GM23248 (cell line): Measurements from ENCODE around the gene C9. TPM values are rescaled to one million over a fixed set of nuclear protein-coding genes. Genes with fewer than 3 reads are reported as not detected.

Experiments
- DNase-seq: peaks from one replicate; pipeline ENCODE4 v3.0.0-alpha.2; 2015
- H2AFZ ChIP-seq: fragments of 200-600 bp; sonication (generic); 2 replicates; pipeline ENCODE4 v1.6.1; 2016; ENCODE audit warnings: antibody characterized with exemption
- H3F3A ChIP-seq: fragments of 200-600 bp; sonication (generic); 2 replicates; pipeline ENCODE4 v1.6.1; 2016; ENCODE audit warnings: mild to moderate bottlenecking, antibody characterized with exemption, mixed run types; ENCODE audit not compliant: insufficient read depth
- H3K27ac ChIP-seq: fragments of 200-600 bp; sonication (generic); 2 replicates; pipeline ENCODE4 v1.5.1; 2016; ENCODE audit warnings: mild to moderate bottlenecking
- H3K27me3 ChIP-seq: fragments of 200-600 bp; sonication (generic); replicated peaks from 2 replicates; pipeline ENCODE4 v1.6.1; 2016; ENCODE audit warnings: mild to moderate bottlenecking; ENCODE audit not compliant: insufficient read depth
- H3K36me3 ChIP-seq: fragments of 200-600 bp; sonication (generic); 2 replicates; pipeline ENCODE4 v1.6.1; 2016; ENCODE audit warnings: low read depth, mild to moderate bottlenecking
- H3K4me1 ChIP-seq: fragments of 200-600 bp; sonication (generic); 2 replicates; pipeline ENCODE4 v1.6.1; 2016; ENCODE audit warnings: mild to moderate bottlenecking; ENCODE audit not compliant: insufficient read depth
- H3K4me2 ChIP-seq: fragments of 200-600 bp; sonication (generic); one replicate; pipeline ENCODE4 v1.6.1; 2016; ENCODE audit warnings: mild to moderate bottlenecking; ENCODE audit not compliant: unreplicated experiment
- H3K4me3 ChIP-seq: fragments of 200-600 bp; sonication (generic); 2 replicates; pipeline ENCODE4 v1.5.1; 2016; ENCODE audit warnings: mild to moderate bottlenecking
- H3K79me2 ChIP-seq: fragments of 200-600 bp; sonication (generic); 2 replicates; pipeline ENCODE4 v1.6.1; 2016; ENCODE audit warnings: mild to moderate bottlenecking; ENCODE audit not compliant: insufficient read depth
- H3K9ac ChIP-seq: fragments of 200-600 bp; sonication (generic); 2 replicates; pipeline ENCODE4 v1.6.1; 2016; ENCODE audit warnings: mild to moderate bottlenecking
- H3K9me2 ChIP-seq: fragments of 200-600 bp; sonication (generic); 2 replicates; pipeline ENCODE4 v1.6.1; 2016; ENCODE audit warnings: mixed run types, mild to moderate bottlenecking, moderate library complexity; ENCODE audit not compliant: insufficient read depth
- H3K9me3 ChIP-seq: fragments of 200-600 bp; sonication (generic); one replicate; pipeline ENCODE4 v1.6.1; 2017; ENCODE audit warnings: low read depth
- H4K20me1 ChIP-seq: fragments of 200-600 bp; sonication (generic); 2 replicates; pipeline ENCODE4 v1.6.0; 2016; ENCODE audit not compliant: insufficient read depth
- EZH2 ChIP-seq: fragments of 200-600 bp; sonication (generic); IDR thresholded peaks from 2 replicates; pipeline ENCODE4 v1.6.1; 2018; ENCODE audit warnings: antibody characterized with exemption, mild to moderate bottlenecking; ENCODE audit not compliant: insufficient read depth, poor library complexity, severe bottlenecking
- EZH2phosphoT487 ChIP-seq: fragments of 200-600 bp; sonication (generic); IDR thresholded peaks from 2 replicates; pipeline ENCODE4 v1.6.1; 2018; ENCODE audit warnings: antibody characterized with exemption, moderate library complexity, mild to moderate bottlenecking, low read depth; ENCODE audit not compliant: insufficient read depth
- WGBS, 2 experiments: methylation state at CpG; one replicate each; pipeline ENCODE4 v1.1.6; 2015 to 2017; ENCODE audit warnings: low lambda C conversion rate in 2 of 2, low coverage in 1 of 2; ENCODE audit errors: missing lambda C conversion rate in 2 of 2; 5-methylcytosine and 5-hydroxymethylcytosine counted together
- in situ Hi-C: fragments of 300-500 bp; cut with MboI; formaldehyde crosslinking; loops from 2 replicates; pipeline ENCODE4 v1.15.0; 2020
- polyA plus RNA-seq: library from polyadenylated mRNA; unstranded; fragments of >200 nt; fragmentation: Nextera tagmentation; extraction: Ambion mirVana; gene quantifications from 2 replicates; pipeline ENCODE4 v1.2.1, GENCODE V29; 2016
- total RNA-seq: library from RNA; depleted of rRNA; stranded (reverse); fragments of >200 nt; shearing (Covaris generic); gene quantifications from 2 replicates; pipeline ENCODE4 v1.2.3, GENCODE V29; 2014

C9 gene
- total and polyA plus RNA-seq, 2 experiments from 2014 or later, result not detected

DNA sequence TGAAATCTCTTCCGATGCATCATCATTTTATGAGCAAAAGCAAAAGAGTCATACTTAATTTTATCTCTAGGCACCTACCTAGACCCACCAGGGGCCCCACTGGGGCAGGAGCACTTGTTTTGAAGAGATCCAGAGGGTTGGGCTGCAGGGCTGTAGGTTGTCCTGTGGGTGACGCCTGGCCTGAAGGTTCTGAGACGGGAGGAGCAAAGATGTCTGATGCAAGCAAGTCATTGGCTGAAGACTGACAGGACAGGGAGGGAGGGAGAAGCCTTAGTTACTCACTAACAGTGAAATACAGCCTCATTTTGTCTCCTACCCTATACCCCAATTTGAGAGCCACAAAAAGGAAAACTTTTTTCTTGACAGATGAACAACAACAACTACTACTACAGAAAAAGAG is 17.1 kb upstream of the C9 start:
- TF ChIP-seq EZH2 (no peak), EZH2phosphoT487 (no peak)
- no peaks in the 10 kb centered on the region for H3K9me2 ChIP-seq
- no peaks in the 10 kb centered on the region for H3K9me3 ChIP-seq
- H3K36me3 ChIP-seq, result peaks cover 98% of the 10 kb centered on the region
- H3F3A ChIP-seq, result peaks cover 99% of the 10 kb centered on the region
- peak overlapping the region; percentile 43 for H3K27ac ChIP-seq
- H3K79me2 ChIP-seq, result peaks cover 79% of the 10 kb centered on the region
- no peaks in the 10 kb centered on the region; the same call in 1 of the 2 replicates for H3K4me1 ChIP-seq
- DNase-seq, result peak; percentile 37
- in situ Hi-C loops, result no loop called here
- H3K4me3 ChIP-seq, result no peak overlapping the region
- H3K27me3 ChIP-seq, result no peaks in the 10 kb centered on the region
- no peaks in the 10 kb centered on the region for H4K20me1 ChIP-seq
- H3K9ac ChIP-seq, result no peak overlapping the region
- no peak overlapping the region for H3K4me2 ChIP-seq
- H2AFZ ChIP-seq, result no peak overlapping the region
- WGBS, 2 experiments, result 89 to 100% methylated on average over 3 of the region's 3 CpGs

GRCh38 chr5:39379693-39380092 is 15.4 kb upstream of the C9 start:
- H3K4me1 ChIP-seq, result no peaks in the 10 kb centered on the region; the same call in 1 of the 2 replicates
- H3F3A ChIP-seq, result peaks cover 97% of the 10 kb centered on the region
- H3K4me2 ChIP-seq, result no peak overlapping the region
- peaks cover 98% of the 10 kb centered on the region for H3K36me3 ChIP-seq
- TF ChIP-seq EZH2phosphoT487 (no peak), EZH2 (no peak)
- H3K27ac ChIP-seq, result peak overlapping the region; percentile 43; the same call in 1 of the 2 replicates
- H3K9me3 ChIP-seq, result no peaks in the 10 kb centered on the region
- peaks cover 69% of the 10 kb centered on the region for H3K79me2 ChIP-seq
- no peak overlapping the region for H2AFZ ChIP-seq
- in situ Hi-C loops, result no loop called here
- DNase-seq, result no peak
- H3K4me3 ChIP-seq, result no peak overlapping the region
- H3K9ac ChIP-seq, result no peak overlapping the region
- H4K20me1 ChIP-seq, result no peaks in the 10 kb centered on the region
- no peaks in the 10 kb centered on the region for H3K27me3 ChIP-seq
- 81 to 85% methylated on average over 3 of the region's 3 CpGs for WGBS, 2 experiments
- H3K9me2 ChIP-seq, result no peaks in the 10 kb centered on the region

GRCh38 chr5:39377613-39378012 is 13.3 kb upstream of the C9 start:
- no peak overlapping the region for H2AFZ ChIP-seq
- no peak for DNase-seq
- no peak overlapping the region for H3K4me2 ChIP-seq
- peaks cover 98% of the 10 kb centered on the region for H3K36me3 ChIP-seq
- no peaks in the 10 kb centered on the region for H3K27me3 ChIP-seq
- H3K9me2 ChIP-seq, result no peaks in the 10 kb centered on the region
- H3K4me3 ChIP-seq, result no peak overlapping the region
- no peak overlapping the region for H3K9ac ChIP-seq
- no peaks in the 10 kb centered on the region; the same call in 1 of the 2 replicates for H3K4me1 ChIP-seq
- no peaks in the 10 kb centered on the region for H3K9me3 ChIP-seq
- H3K79me2 ChIP-seq, result peaks cover 56% of the 10 kb centered on the region
- H3F3A ChIP-seq, result peaks cover 97% of the 10 kb centered on the region
- in situ Hi-C loops, result no loop called here
- H3K27ac ChIP-seq, result peak overlapping the region; percentile 56
- WGBS, 2 experiments, result 26 to 48% methylated on average over 2 of the region's 2 CpGs
- H4K20me1 ChIP-seq, result no peaks in the 10 kb centered on the region
- TF ChIP-seq EZH2phosphoT487 (no peak), EZH2 (no peak)

DNA sequence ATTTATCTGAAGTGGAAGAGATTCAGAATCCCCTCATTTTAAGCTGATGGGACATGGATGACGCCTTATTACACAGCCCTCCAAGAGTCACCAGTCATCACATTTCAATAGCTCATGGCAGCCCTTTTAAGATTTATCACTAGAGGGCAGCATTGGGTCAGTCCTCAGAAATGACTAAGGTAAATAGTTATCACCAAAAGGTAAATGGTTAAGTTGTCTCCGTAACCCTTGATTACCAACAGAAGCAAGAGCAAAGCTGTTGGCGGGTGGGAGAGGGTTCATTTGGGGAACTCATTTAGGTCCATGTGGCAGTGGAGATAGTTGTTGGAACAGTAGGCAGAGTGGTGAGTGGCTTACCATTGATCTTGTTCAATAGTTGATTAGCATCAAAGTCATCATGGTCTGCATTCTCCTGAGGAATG is 12.0 kb upstream of the C9 start:
- H3K27ac ChIP-seq, result peak overlapping the region; percentile 56
- no peak overlapping the region for H2AFZ ChIP-seq
- H3K9me3 ChIP-seq, result no peaks in the 10 kb centered on the region
- 46 to 53% methylated on average over 3 of the region's 3 CpGs for WGBS, 2 experiments
- no peaks in the 10 kb centered on the region; the same call in 1 of the 2 replicates for H3K4me1 ChIP-seq
- no peaks in the 10 kb centered on the region for H3K9me2 ChIP-seq
- H3K4me3 ChIP-seq, result no peak overlapping the region
- in situ Hi-C loops, result no loop called here
- H3K4me2 ChIP-seq, result no peak overlapping the region
- peaks cover 98% of the 10 kb centered on the region for H3K36me3 ChIP-seq
- no peaks in the 10 kb centered on the region for H3K27me3 ChIP-seq
- TF ChIP-seq EZH2 (no peak), EZH2phosphoT487 (no peak)
- DNase-seq, result peak; percentile 72
- peak overlapping the region; percentile 4; the same call in 1 of the 2 replicates for H3K9ac ChIP-seq
- H3F3A ChIP-seq, result peaks cover 97% of the 10 kb centered on the region
- no peaks in the 10 kb centered on the region for H4K20me1 ChIP-seq
- peaks cover 43% of the 10 kb centered on the region for H3K79me2 ChIP-seq
